Aorta (tissue), 5 donors: ENCODE data around the gene FRMD5. TPM values are rescaled to one million over a fixed set of nuclear protein-coding genes. Genes with fewer than 3 reads are reported as not detected.
A peak's percentile ranks its signal among the peaks of the same experiment; 100 is the strongest.

Experiments
- ATAC-seq: fragments of 200-7000 bp; cut with Tn5 transposase; one replicate; pipeline ENCODE4 v1.9.1; 2022; ENCODE audit warnings: moderate library complexity; ENCODE audit not compliant: low FRiP score
- DNase-seq, 2 donors: peaks; one replicate each; pipeline ENCODE4 v3.0.0-alpha.2; 2020
- H3K27ac ChIP-seq, 2 donors: one replicate each; pipeline ENCODE4 v1.5.1; 2013; ENCODE audit warnings: low read length in 2 of 2, mild to moderate bottlenecking in 2 of 2, moderate library complexity in 2 of 2, control low read depth in 1 of 2, inconsistent platforms in 1 of 2, low read depth in 1 of 2
- H3K27me3 ChIP-seq, 2 donors: one replicate each; pipeline ENCODE4 v1.6.1; 2013; ENCODE audit warnings: control low read depth in 1 of 2, low read length in 1 of 2, mild to moderate bottlenecking in 1 of 2, moderate library complexity in 1 of 2; ENCODE audit not compliant: insufficient read depth in 2 of 2, control insufficient read depth in 1 of 2
- H3K36me3 ChIP-seq, 2 donors: one replicate each; pipeline ENCODE4 v1.6.1; 2013; ENCODE audit warnings: control low read depth in 1 of 2, low read length in 1 of 2, mild to moderate bottlenecking in 1 of 2; ENCODE audit not compliant: insufficient read depth in 2 of 2, control insufficient read depth in 1 of 2
- H3K4me1 ChIP-seq, 2 donors: one replicate each; pipeline ENCODE4 v1.6.1; 2013; ENCODE audit warnings: low read length in 2 of 2, control low read depth in 1 of 2, mild to moderate bottlenecking in 1 of 2, moderate library complexity in 1 of 2; ENCODE audit not compliant: insufficient read depth in 2 of 2, control insufficient read depth in 1 of 2
- H3K4me3 ChIP-seq, 2 donors: one replicate each; pipeline ENCODE4 v1.5.1; 2013; ENCODE audit warnings: low read length in 2 of 2, control low read depth in 1 of 2, mild to moderate bottlenecking in 1 of 2
- H3K9me3 ChIP-seq: one replicate; pipeline ENCODE4 v1.6.1; 2013; ENCODE audit warnings: mild to moderate bottlenecking, low read length; ENCODE audit not compliant: control insufficient read depth
- WGBS, 2 donors: extraction: QIAGEN DNeasy Blood & Tissue Kit; methylation state at CpG; one replicate each; pipeline ENCODE4 v1.1.7; 2013; 5-methylcytosine and 5-hydroxymethylcytosine counted together
- intact Hi-C, 2 donors: fragments of 100-400 bp; cut with DNase I; formaldehyde crosslinking; loops; one replicate each; pipeline versions ENCODE4 v1.14.2 to v1.15.0; 2022
- polyA plus RNA-seq, 2 donors: library from polyadenylated mRNA; stranded (reverse); fragments of 200-250 nt; gene quantifications; one replicate each; pipeline ENCODE4 v1.2.3, GENCODE V29; 2013
- total RNA-seq, 2 donors: library from RNA; stranded (reverse); fragmentation: NEBNext Ultra II Directional; extraction: Animal tissue kit (Norgen Biotek cat#: 25700); gene quantifications; one replicate each; pipeline ENCODE4 v1.2.1, GENCODE V29; 2021
- donor health status: healthy with polysubstance abuse.
- donor health status: Bipolar disorder and iron deficiency.
- donor health status: DM: no; HTN: no; CAD: no.
- donor health status: DM: no; HTN: no; CAD: no.
- donor health status: DM: yes; HTN: yes; CAD: no.

Gene FRMD5
- total and polyA plus RNA-seq, 4 donors, result 0.18 to 0.88 (median 0.58) TPM

DNA sequence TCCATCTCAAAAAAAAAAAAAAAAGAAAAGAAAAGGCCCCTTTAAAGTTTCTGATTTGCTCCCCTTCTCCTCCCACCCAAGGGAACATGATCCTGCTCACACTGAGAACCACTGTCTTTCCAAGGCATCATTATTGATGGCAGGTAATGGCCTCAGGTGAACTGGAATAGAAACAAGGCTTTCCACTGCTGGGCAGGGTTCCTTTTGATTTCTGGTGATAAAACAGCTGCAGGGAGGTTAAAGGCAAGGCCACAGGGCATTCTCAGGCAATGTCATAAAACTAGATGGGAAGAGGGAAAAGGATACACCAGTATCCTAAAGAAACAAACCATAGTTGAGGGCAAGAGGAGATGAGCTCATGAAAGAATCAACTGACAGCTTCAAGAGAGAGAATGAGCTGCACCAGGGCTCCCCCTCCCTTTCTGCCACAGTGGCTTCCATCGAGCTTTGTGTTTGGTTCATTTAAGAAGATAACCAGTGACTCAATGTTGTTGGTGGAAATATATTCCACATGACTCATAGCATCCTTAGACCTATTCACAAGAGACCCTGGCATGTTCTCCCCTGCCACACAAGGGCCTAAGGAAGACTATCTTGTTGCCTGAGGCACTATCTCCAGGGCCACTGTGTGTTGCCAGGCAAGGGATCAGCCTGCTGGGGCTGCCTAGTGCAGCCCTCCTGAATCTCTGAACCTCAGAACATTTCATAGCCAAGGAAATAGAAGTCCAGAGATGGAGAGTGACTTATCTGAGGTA lies 281.9 kb downstream of the FRMD5 start:
- Histone ChIP-seq H3K9me3 (no peaks in the 10 kb centered on the region), H3K27me3 (no peaks in the 10 kb centered on the region), H3K36me3 (no peaks in the 10 kb centered on the region), H3K4me3 (no peak overlapping the region), H3K27ac (peak overlapping the region in 1 of 2 donors; percentile 79), H3K4me1 (peaks cover 4 to 7% of the 10 kb centered on the region in 2 donors)
- whole genome bisulfite sequencing, 2 donors, result 3 to 8% methylated on average over 1 of the region's 1 CpG
- ATAC-seq (peak; percentile 83), DNase-seq (peak in 1 of 2 donors; percentile 59)
- intact Hi-C loops, result no loop called here

DNA sequence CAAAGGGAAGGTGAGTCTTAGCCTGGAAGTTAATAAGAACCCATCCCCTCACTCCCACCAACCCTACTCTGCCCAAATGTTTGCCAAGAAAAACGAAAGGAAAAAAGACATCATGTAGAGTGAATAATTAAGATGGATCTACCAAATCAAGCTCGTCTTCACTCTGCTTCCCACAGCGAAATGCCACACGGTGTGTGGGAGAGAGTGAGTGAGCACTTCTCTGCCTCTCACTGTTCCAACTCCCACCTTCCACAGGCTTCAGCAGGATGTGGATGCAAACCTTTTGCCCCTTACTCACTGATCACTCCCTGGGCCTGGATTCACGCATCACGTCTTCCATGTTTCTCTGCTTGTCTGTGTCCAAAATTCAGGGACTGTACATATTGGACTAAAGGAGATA lies 282.9 kb downstream of the FRMD5 start:
- intact Hi-C loops, result no loop called here
- ATAC-seq (no peak), DNase-seq (no peak)
- H3K9me3 ChIP-seq, result no peaks in the 10 kb centered on the region
- H3K4me1 ChIP-seq, result peaks cover 4 to 7% of the 10 kb centered on the region in 2 donors
- H3K27me3 ChIP-seq, result no peaks in the 10 kb centered on the region
- H3K4me3 ChIP-seq, result no peak overlapping the region
- H3K36me3 ChIP-seq, result no peaks in the 10 kb centered on the region
- WGBS, 2 donors, result 94 to 95% methylated on average over 6 of the region's 6 CpGs
- H3K27ac ChIP-seq, result no peak overlapping the region

DNA sequence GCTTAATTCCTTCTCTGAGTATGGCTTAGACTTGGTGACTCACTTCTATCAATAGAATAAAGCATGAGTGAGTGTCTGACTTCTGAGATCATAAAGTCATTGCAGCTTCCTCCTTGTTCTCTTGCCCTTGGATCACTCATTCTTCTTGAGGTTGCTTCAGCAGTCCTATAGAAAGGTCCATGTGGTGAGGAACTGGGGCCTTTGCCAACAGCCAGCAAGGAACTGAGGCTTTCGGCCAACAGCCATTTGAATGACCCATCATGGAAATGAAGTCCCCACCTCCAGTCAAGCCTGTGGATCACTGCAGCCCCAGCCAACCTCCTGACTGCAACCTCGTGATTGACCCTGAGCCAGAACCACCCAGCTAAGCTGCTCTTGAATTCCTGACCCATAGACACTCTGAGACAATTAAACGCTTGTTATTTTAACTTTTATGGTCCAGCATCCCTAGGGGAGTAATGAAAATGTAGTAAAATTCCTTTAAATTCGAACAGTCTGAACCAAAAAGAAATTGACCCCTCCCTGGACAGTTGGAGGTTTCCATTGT lies 283.8 kb downstream of the FRMD5 start:
- peaks cover 4 to 7% of the 10 kb centered on the region in 2 donors for H3K4me1 ChIP-seq
- WGBS, 2 donors, result 43 to 45% methylated on average over 4 of the region's 4 CpGs
- H3K36me3 ChIP-seq, result no peaks in the 10 kb centered on the region
- intact Hi-C loops, result no loop called here
- no peak overlapping the region for H3K27ac ChIP-seq
- H3K4me3 ChIP-seq, result no peak overlapping the region
- no peaks in the 10 kb centered on the region for H3K27me3 ChIP-seq
- no peaks in the 10 kb centered on the region for H3K9me3 ChIP-seq
- ATAC-seq (no peak), DNase-seq (peak in 1 of 2 donors; percentile 61)

DNA sequence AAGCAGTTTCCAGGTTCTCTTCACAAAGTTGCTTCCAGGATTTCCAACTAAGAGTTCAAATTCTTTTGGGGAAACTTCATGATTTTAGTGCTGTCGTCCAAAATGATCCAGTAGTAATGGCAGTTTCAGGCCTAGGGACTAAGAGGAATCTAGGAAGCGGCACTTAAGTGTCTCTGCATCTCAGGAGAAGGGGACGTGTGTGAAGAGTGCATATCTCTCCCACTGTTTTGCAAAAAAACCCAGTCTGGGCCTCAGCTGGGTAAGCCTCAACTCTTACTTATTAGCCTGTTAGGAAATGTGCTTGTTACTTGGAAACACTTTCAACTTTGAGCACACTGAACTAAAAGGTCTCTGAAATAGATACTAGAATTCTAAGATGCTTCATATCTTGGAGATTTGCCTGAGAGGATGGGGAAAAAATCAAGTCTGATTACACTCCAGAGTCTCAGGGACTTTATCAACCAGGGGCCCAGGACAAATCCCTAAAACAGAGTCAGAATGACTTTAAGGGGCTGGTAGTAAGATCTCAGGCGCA lies 286.5 kb downstream of the FRMD5 start:
- H3K27ac ChIP-seq, result no peak overlapping the region
- no peak overlapping the region for H3K4me3 ChIP-seq
- intact Hi-C loops, result loop anchor here (10.0 kb wide), 2 partner anchors 226 to 306 kb away; no protein-coding TSS in a partner anchor
- 70 to 75% methylated on average over 4 of the region's 4 CpGs for WGBS, 2 donors
- ATAC-seq (no peak), DNase-seq (no peak)
- H3K36me3 ChIP-seq, result no peaks in the 10 kb centered on the region
- no peaks in the 10 kb centered on the region for H3K27me3 ChIP-seq
- H3K9me3 ChIP-seq, result no peaks in the 10 kb centered on the region
- H3K4me1 ChIP-seq, result peaks cover 1 to 2% of the 10 kb centered on the region in 2 donors

DNA sequence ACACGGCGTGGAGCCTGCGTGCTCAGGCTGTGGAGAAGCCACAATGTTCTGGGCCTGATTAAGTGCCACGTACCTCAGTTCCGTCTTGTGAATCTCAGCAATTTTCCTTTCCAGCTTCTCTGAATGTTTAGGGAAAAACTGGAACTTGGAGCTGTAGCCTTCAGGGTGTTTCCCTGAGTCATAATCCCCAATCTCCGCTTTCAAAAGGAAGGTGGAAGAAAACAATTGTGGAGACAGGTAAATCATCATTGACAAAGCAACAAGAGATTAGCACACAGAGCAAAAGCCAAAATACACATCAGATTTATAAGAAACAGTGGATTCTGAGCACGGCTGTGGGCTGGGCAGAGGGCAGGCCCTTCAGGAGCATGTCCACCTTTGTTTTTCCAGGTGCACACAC lies 289.3 kb downstream of the FRMD5 start:
- Histone ChIP-seq H3K9me3 (no peaks in the 10 kb centered on the region), H3K27me3 (no peaks in the 10 kb centered on the region), H3K4me1 (no peaks in the 10 kb centered on the region), H3K27ac (no peak overlapping the region), H3K36me3 (no peaks in the 10 kb centered on the region), H3K4me3 (no peak overlapping the region)
- 95 to 96% methylated on average over 7 of the region's 7 CpGs for WGBS, 2 donors
- intact Hi-C loops, result loop anchor here (10.0 kb wide), 2 partner anchors 229 to 309 kb away; no protein-coding TSS in a partner anchor
- DNase-seq (no peak), ATAC-seq (no peak)

DNA sequence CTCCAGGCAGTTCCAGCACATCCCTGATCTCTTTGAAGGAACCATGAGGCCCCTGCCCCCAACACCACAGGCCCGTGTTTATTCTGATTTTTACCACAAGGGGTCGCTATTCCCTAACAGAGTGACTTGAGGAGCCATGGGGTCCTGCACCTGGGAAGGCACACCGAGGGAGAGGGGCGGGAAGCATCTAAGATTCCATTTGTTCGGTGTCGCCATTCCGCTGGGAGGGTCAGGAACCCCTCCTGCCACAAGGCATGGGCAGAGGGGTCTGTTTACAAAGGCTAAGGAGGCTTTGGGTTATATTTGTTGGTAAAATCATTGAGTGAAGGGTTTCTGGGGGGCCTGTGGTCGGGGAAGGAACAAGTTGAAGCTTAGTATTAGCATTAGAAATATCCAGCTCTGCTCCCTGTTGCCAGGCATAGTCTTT lies 291.2 kb downstream of the FRMD5 start:
- ATAC-seq (peak; percentile 76), DNase-seq (no peak)
- no peaks in the 10 kb centered on the region for H3K36me3 ChIP-seq
- no peaks in the 10 kb centered on the region for H3K9me3 ChIP-seq
- H3K27ac ChIP-seq, result no peak overlapping the region
- intact Hi-C loops, result loop anchor here (1.0 to 10.0 kb wide), 5 partner anchors 163 to 315 kb away; no protein-coding TSS in a partner anchor
- H3K27me3 ChIP-seq, result no peaks in the 10 kb centered on the region
- WGBS, 2 donors, result 14 to 19% methylated on average over 8 of the region's 8 CpGs
- no peaks in the 10 kb centered on the region for H3K4me1 ChIP-seq
- H3K4me3 ChIP-seq, result no peak overlapping the region

DNA sequence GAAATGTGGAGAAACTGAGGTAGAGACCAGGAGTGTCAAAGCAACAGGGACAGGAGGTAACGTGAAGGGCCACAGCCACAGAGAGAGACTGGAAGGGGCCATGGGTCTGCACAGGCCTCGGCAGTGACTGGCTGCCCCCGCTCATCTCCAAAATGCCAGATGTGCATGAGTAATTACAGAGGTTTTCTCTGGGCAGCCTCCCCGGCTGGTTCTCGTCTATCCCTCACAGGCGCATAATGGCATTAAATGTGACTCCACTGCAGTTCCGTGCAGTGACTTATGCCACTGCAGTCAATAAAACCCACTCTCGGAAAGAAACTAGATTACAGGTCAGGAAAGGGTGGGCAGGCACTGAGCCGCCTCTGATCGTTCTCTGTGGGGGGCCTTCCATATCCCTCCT lies 293.6 kb downstream of the FRMD5 start:
- H3K36me3 ChIP-seq, result no peaks in the 10 kb centered on the region
- 89 to 92% methylated on average over 10 of the region's 10 CpGs for WGBS, 2 donors
- no peak for ATAC-seq
- H3K9me3 ChIP-seq, result no peaks in the 10 kb centered on the region
- H3K4me1 ChIP-seq, result no peaks in the 10 kb centered on the region
- intact Hi-C loops, result loop anchor here (5.0 to 10.0 kb wide), 3 partner anchors 166 to 313 kb away; no protein-coding TSS in a partner anchor
- DNase-seq, result no peak
- no peak overlapping the region for H3K4me3 ChIP-seq
- no peak overlapping the region for H3K27ac ChIP-seq
- H3K27me3 ChIP-seq, result no peaks in the 10 kb centered on the region

DNA sequence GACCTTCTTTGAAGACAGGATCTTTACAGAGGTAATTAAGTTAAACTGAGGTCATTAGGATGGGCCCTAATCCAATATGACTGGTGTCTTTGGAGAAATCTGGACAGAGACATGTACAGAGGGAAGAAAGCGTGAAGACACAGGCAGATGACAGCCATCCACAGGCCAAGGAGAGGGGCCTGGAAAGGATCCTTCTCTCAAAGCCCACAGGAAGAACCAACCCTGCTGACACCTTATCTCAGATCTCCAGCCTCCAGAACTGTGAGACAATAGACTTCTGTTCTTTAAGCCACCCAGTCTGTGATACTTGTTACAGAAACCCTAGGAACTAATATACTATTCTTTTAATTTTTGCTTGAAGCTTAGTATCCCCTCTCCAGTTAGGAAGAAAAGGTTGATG lies 294.1 kb downstream of the FRMD5 start:
- 95 to 99% methylated on average over 1 of the region's 1 CpG for WGBS, 2 donors
- no peaks in the 10 kb centered on the region for H3K27me3 ChIP-seq
- H3K4me1 ChIP-seq, result no peaks in the 10 kb centered on the region
- no peaks in the 10 kb centered on the region for H3K36me3 ChIP-seq
- intact Hi-C loops, result loop anchor here (5.0 to 10.0 kb wide), 3 partner anchors 166 to 314 kb away; no protein-coding TSS in a partner anchor
- no peaks in the 10 kb centered on the region for H3K9me3 ChIP-seq
- H3K27ac ChIP-seq, result no peak overlapping the region
- no peak overlapping the region for H3K4me3 ChIP-seq
- DNase-seq (no peak), ATAC-seq (no peak)
